ENCODE data around the gene LPAR2. TPM values are rescaled to one million over a fixed set of nuclear protein-coding genes. Genes with fewer than 3 reads are reported as not detected.

The LPAR2 gene
- 16.2 TPM for total RNA-seq (2013)
- polyA plus RNA-seq = 100 to 1,000 TPM in 1 of 3 donors, 1 to 10 TPM in 2; 1.9 to 108 (median 2.2) TPM
- 17.0 and 17.5 TPM in 2 replicates for polyA minus RNA-seq
- 4.4 to 37.3 (median 18.3) reads per million in 11 experiments for total RNA-seq

DNA sequence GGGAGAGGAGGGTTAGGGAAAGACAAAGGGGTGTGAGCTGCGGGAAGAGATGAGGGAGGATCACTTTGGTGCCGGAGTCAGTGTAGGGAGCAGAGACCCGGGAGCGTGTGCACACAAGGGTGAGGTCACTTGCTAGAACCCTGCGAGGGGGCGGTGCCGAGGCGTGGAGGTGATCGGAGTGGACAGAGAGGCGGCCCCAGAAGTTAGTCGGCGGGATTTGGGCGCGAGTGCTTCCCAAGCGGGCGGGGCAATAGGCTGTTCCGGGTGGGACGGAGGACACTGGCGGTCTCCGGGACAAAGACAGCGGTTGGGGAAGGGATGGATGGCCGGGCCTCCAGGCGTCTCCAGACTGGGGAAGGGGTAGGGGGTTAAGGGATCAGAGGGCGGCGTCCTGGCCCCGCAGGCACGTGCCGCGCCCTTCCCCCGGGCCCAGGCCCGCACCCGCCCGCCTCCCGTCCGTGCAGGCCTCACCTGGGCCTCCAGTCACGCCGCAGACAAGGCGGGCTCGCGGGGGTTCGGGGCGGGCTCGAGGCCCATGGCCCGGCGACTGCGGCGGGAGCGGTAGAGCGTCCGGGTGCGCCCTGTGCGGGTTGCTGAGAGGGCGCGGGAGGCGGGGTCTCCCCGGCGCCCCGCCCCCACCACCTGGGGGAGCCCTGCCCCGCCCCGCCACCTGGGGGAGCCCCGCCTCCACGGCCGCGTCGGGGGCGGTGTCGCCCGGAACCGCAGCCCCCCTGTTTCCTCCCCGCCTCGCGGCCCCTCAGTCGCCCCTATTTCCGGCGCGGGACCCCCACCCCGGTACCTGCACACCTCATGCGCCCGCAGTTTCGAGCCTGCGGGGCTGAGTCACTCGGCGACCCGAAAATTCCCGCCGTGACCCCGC, at the start of gene LPAR2:
TSS of gene LPAR2 (minus strand) at position 600 of the 880 bp plus-strand sequence. CDS start 945 bp downstream, outside the sequence.
- peaks cover 18 to 30% of the 10 kb centered on the region in 2 donors for H3K4me1 ChIP-seq (ENCODE audit: control insufficient read depth in 1 of 2, insufficient read depth in 2 of 2, low read length in 2 of 2)
- TF ChIP-seq, protein P1, sequence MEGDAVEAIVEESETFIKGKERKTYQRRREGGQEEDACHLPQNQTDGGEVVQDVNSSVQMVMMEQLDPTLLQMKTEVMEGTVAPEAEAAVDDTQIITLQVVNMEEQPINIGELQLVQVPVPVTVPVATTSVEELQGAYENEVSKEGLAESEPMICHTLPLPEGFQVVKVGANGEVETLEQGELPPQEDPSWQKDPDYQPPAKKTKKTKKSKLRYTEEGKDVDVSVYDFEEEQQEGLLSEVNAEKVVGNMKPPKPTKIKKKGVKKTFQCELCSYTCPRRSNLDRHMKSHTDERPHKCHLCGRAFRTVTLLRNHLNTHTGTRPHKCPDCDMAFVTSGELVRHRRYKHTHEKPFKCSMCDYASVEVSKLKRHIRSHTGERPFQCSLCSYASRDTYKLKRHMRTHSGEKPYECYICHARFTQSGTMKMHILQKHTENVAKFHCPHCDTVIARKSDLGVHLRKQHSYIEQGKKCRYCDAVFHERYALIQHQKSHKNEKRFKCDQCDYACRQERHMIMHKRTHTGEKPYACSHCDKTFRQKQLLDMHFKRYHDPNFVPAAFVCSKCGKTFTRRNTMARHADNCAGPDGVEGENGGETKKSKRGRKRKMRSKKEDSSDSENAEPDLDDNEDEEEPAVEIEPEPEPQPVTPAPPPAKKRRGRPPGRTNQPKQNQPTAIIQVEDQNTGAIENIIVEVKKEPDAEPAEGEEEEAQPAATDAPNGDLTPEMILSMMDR (IDR thresholded peaks at IDR 0.05) = no peak
- peak in 1 of 3 donors; percentile 5 for DNase-seq
- H3K9me3 ChIP-seq (replicated peaks in 1 of 2; ENCODE audit: control insufficient read depth in 1 of 2, insufficient read depth in 1 of 2, low read length in 2 of 2) = no peaks in the 10 kb centered on the region
- H3K9ac ChIP-seq (ENCODE audit: insufficient read depth, low read length, poor library complexity, severe bottlenecking) = peak within 1 kb of the TSS; percentile 54
- under 1% methylated on average over 66 of the region's 87 CpGs for WGBS (ENCODE audit: insufficient coverage)
- peaks cover 41 to 48% of the 10 kb centered on the region in 2 donors for H3K36me3 ChIP-seq (replicated peaks in 1 of 2; ENCODE audit: control insufficient read depth in 1 of 2, insufficient read depth in 2 of 2, low read length in 2 of 2)
- H3K4me3 ChIP-seq (replicated peaks in 1 of 3; ENCODE audit: low read depth in 2 of 3, low read length in 3 of 3) = peak within 1 kb of the TSS; percentile 7 to 64 (median 17)
- Mint-ChIP-seq H3K27me3 (ENCODE audit: low read depth in 3 of 3) (peaks cover 4 to 14% (median 12%) of the 10 kb centered on the region in 3 donors), H3K4me1 (peaks cover 19% of the 10 kb centered on the region), H3K9me3 (peaks cover 0 to 3% (median 2%) of the 10 kb centered on the region in 7 donors), H3K36me3 (peaks cover 48 to 53% of the 10 kb centered on the region in 2 donors), H3K27ac (peak within 1 kb of the TSS in 5 of 7 donors; percentile 28 to 79 (median 35)), H3K4me3 (peak within 1 kb of the TSS; percentile 75 to 81)
- intact Hi-C loops (cut with micrococcal nuclease) = no loop called here
- H4K20me1 ChIP-seq (ENCODE audit: insufficient read depth, low read length) = peaks cover 51% of the 10 kb centered on the region
- H3K79me2 ChIP-seq (ENCODE audit: insufficient read depth, low read length) = no peaks in the 10 kb centered on the region
- peak within 1 kb of the TSS; percentile 11 for H2AFZ ChIP-seq (ENCODE audit: insufficient read depth, low read depth, low read length, poor library complexity, severe bottlenecking)
- H3K27ac ChIP-seq (ENCODE audit: low read depth in 1 of 2, low read length in 2 of 2) = no peak within 1 kb of the TSS
- H3K27me3 ChIP-seq (ENCODE audit: control insufficient read depth in 2 of 2, insufficient read depth in 2 of 2, low read length in 2 of 2) = no peaks in the 10 kb centered on the region
- H3K4me2 ChIP-seq (replicated peaks; ENCODE audit: extremely low read depth, low read length, poor library complexity, severe bottlenecking) = peak within 1 kb of the TSS; percentile 82

DNA sequence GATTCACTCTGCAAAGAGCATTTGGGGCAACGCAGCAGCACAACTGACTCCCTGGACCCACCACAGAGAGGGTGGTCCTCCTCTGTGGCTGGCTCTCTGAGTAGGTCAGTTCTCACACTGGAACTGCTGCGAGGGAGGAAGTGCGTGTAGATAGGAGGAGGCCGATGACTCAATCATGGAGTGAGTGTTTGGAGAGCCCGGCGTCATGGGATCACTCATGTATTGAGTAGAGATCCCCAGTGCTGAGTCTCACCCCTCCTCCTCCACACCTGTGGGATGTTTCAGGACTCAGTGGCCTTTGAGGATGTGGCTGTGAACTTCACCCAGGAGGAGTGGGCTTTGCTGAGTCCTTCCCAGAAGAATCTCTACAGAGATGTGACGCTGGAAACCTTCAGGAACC, 49.6 kb upstream of the LPAR2 start:
- Mint-ChIP-seq H3K4me3 (no peak overlapping the region), H3K27ac (no peak overlapping the region), H3K27me3 (ENCODE audit: low read depth in 3 of 3) (no peaks in the 10 kb centered on the region), H3K9me3 (peaks cover 59 to 97% (median 95%) of the 10 kb centered on the region in 7 donors), H3K4me1 (no peaks in the 10 kb centered on the region), H3K36me3 (peaks cover 70 to 89% of the 10 kb centered on the region in 2 donors)
- Histone ChIP-seq H2AFZ (ENCODE audit: insufficient read depth, low read depth, low read length, poor library complexity, severe bottlenecking) (no peak overlapping the region), H3K27me3 (ENCODE audit: control insufficient read depth in 2 of 2, insufficient read depth in 2 of 2, low read length in 2 of 2) (no peaks in the 10 kb centered on the region), H3K4me2 (replicated peaks; ENCODE audit: extremely low read depth, low read length, poor library complexity, severe bottlenecking) (no peak overlapping the region), H3K36me3 (replicated peaks in 1 of 2; ENCODE audit: control insufficient read depth in 1 of 2, insufficient read depth in 2 of 2, low read length in 2 of 2) (peaks cover 59 to 73% of the 10 kb centered on the region in 2 donors), H3K9me3 (replicated peaks in 1 of 2; ENCODE audit: control insufficient read depth in 1 of 2, insufficient read depth in 1 of 2, low read length in 2 of 2) (peaks cover 92 to 94% of the 10 kb centered on the region in 2 donors), H3K27ac (ENCODE audit: low read depth in 1 of 2, low read length in 2 of 2) (no peak overlapping the region), H3K4me1 (ENCODE audit: control insufficient read depth in 1 of 2, insufficient read depth in 2 of 2, low read length in 2 of 2) (no peaks in the 10 kb centered on the region), H4K20me1 (ENCODE audit: insufficient read depth, low read length) (no peaks in the 10 kb centered on the region), H3K79me2 (ENCODE audit: insufficient read depth, low read length) (peaks cover 46% of the 10 kb centered on the region), H3K4me3 (replicated peaks in 1 of 3; ENCODE audit: low read depth in 2 of 3, low read length in 3 of 3) (peak overlapping the region in 1 of 3 experiments; percentile 34), H3K9ac (ENCODE audit: insufficient read depth, low read length, poor library complexity, severe bottlenecking) (no peak overlapping the region)
- 100% methylated on average over 2 of the region's 7 CpGs for WGBS (ENCODE audit: insufficient coverage)
- TF ChIP-seq, protein P1 (IDR thresholded peaks at IDR 0.05) = no peak
- DNase-seq = no peak
- intact Hi-C loops (cut with micrococcal nuclease) = loop anchor here in 1 of 2 donors (10.0 kb wide), 1 partner anchor 217 kb away; no protein-coding TSS in a partner anchor
